SK-N-SH (cell line): ENCODE measurements around the gene SRA1. TPM values are rescaled to one million over a fixed set of nuclear protein-coding genes. Genes with fewer than 3 reads are reported as not detected.

Experiments used
- CTCF ChIA-PET: fragments of 300-600, 350-600 bp; formaldehyde crosslinking; extraction: SDS; loops from one replicate; lab custom pipeline; 2021; lab: Yijun Ruan, JAX
- POLR2A ChIA-PET: fragments of 350-600 bp; sonication (Branson Sonifier 250); formaldehyde crosslinking; extraction: SDS; loops from one replicate; lab custom pipeline; 2020; ENCODE audit warnings: antibody characterized with exemption, inconsistent platforms; lab: Yijun Ruan, JAX
- DNase-seq: peaks from one replicate; pipeline ENCODE4 v3.0.0; 2012
- H2AFZ ChIP-seq: fragments of 200-600 bp; sonication (generic); 2 replicates; pipeline ENCODE4 v1.8.1; 2016; ENCODE audit warnings: antibody characterized with exemption, mild to moderate bottlenecking, low read depth
- H3F3A ChIP-seq: fragments of 200-600 bp; sonication (generic); replicated peaks from 2 replicates; pipeline ENCODE3; 2016; ENCODE audit warnings: antibody characterized with exemption, mild to moderate bottlenecking; ENCODE audit not compliant: insufficient read depth
- H3K27ac ChIP-seq, 2 experiments: fragments of 200-500 bp in 1 of 2; fragments of 200-600 bp in 1 of 2; sonication (Bioruptor generic) in 1 of 2; sonication (generic), shearing (Covaris generic) in 1 of 2; 2 replicates each; pipeline versions ENCODE4 v1.5.1 to v1.6.1; 2014 to 2016; ENCODE audit warnings: low read depth in 2 of 2, inconsistent platforms in 1 of 2, low read length in 1 of 2, mild to moderate bottlenecking in 1 of 2, mixed read lengths in 1 of 2
- H3K27me3 ChIP-seq: fragments of 200-600 bp; sonication (generic), shearing (Covaris generic); 2 replicates; pipeline ENCODE4 v1.6.1; 2016; ENCODE audit warnings: mixed run types; ENCODE audit not compliant: insufficient read depth
- H3K36me3 ChIP-seq, 2 experiments: fragments of 200-500 bp in 1 of 2; fragments of 200-600 bp in 1 of 2; sonication (Bioruptor generic) in 1 of 2; sonication (generic) in 1 of 2; replicated peaks in 1 of 2; 2 replicates each; pipeline versions ENCODE3 to v1.5.1; 2014 to 2016; ENCODE audit warnings: low read length in 1 of 2, mild to moderate bottlenecking in 1 of 2; ENCODE audit not compliant: insufficient read depth in 2 of 2, control insufficient read depth in 1 of 2
- H3K4me1 ChIP-seq, 2 experiments: fragments of 200-500 bp in 1 of 2; fragments of 200-600 bp in 1 of 2; sonication (Bioruptor generic) in 1 of 2; sonication (generic), shearing (Covaris generic) in 1 of 2; 2 replicates each; pipeline versions ENCODE4 v1.5.1 to v1.6.1; 2014 to 2016; ENCODE audit warnings: low read depth in 1 of 2, low read length in 1 of 2, mixed run types in 1 of 2; ENCODE audit not compliant: insufficient read depth in 2 of 2, control insufficient read depth in 1 of 2
- H3K4me2 ChIP-seq: fragments of 200-600 bp; sonication (generic), shearing (Covaris generic); 2 replicates; pipeline ENCODE4 v1.6.1; 2017; ENCODE audit warnings: mixed run types
- H3K4me3 ChIP-seq, 2 experiments: fragments of 200-500 bp in 1 of 2; fragments of 200-600 bp in 1 of 2; sonication (Bioruptor generic) in 1 of 2; sonication (generic), shearing (Covaris generic) in 1 of 2; 2 replicates each; pipeline versions ENCODE4 v1.5.1 to v1.8.1; 2014 to 2016; ENCODE audit warnings: low read depth in 2 of 2, inconsistent platforms in 1 of 2, low read length in 1 of 2, mild to moderate bottlenecking in 1 of 2, mixed read lengths in 1 of 2, moderate library complexity in 1 of 2
- H3K79me2 ChIP-seq: fragments of 200-600 bp; sonication (generic); 2 replicates; pipeline ENCODE4 v1.8.1; 2017; ENCODE audit warnings: mild to moderate bottlenecking; ENCODE audit not compliant: insufficient read depth
- H3K9ac ChIP-seq: fragments of 200-600 bp; sonication (generic); 2 replicates; pipeline ENCODE4 v1.6.1; 2017; ENCODE audit warnings: mixed run types
- H3K9me2 ChIP-seq: fragments of 200-600 bp; sonication (generic); 2 replicates; pipeline ENCODE4 v1.6.1; 2017; ENCODE audit warnings: mixed run types
- H3K9me3 ChIP-seq: fragments of 200-600 bp; sonication (generic); 2 replicates; pipeline ENCODE4 v1.6.1; 2017; ENCODE audit warnings: mixed run types, mild to moderate bottlenecking, moderate library complexity
- H4K20me1 ChIP-seq: fragments of 200-600 bp; sonication (generic); 2 replicates; pipeline ENCODE4 v1.6.1; 2017; ENCODE audit warnings: mild to moderate bottlenecking, mixed run types; ENCODE audit not compliant: insufficient read depth
- CTCF ChIP-seq: fragments of 200-600 bp; sonication (generic); IDR thresholded peaks from 2 replicates; pipeline ENCODE4 v1.6.1; 2017; ENCODE audit warnings: antibody characterized with exemption, mild to moderate bottlenecking, moderate library complexity
- ELF1 ChIP-seq: IDR thresholded peaks from 2 replicates; pipeline ENCODE4 v1.4.0; 2012
- EZH2phosphoT487 ChIP-seq: fragments of 200-600 bp; sonication (generic); IDR thresholded peaks from 2 replicates; pipeline ENCODE4 v1.6.1; 2017; ENCODE audit warnings: low read depth, mixed run types, mild to moderate bottlenecking, antibody characterized with exemption, moderate library complexity, borderline replicate concordance
- FOXJ3 ChIP-seq: sonication (generic); formaldehyde crosslinking; IDR thresholded peaks from 2 replicates; pipeline ENCODE4 v1.5.1; 2020; ENCODE audit warnings: mild to moderate bottlenecking, missing genetic modification reagents
- GABPA ChIP-seq: IDR thresholded peaks from 2 replicates; pipeline ENCODE4 v1.4.0; 2012; ENCODE audit warnings: low read depth, mild to moderate bottlenecking
- JUND ChIP-seq: IDR thresholded peaks from 2 replicates; pipeline ENCODE4 v1.4.0; 2012
- MEF2A ChIP-seq: IDR thresholded peaks from 2 replicates; pipeline ENCODE4 v1.4.0; 2012; ENCODE audit warnings: low read depth, borderline replicate concordance
- MXI1 ChIP-seq: IDR thresholded peaks from 2 replicates; pipeline ENCODE4 v1.6.1; 2012; ENCODE audit warnings: mild to moderate bottlenecking, low read depth, low read length, improper control_type of control experiment
- NFIC ChIP-seq: IDR thresholded peaks from 2 replicates; pipeline ENCODE4 v1.4.0; 2012; ENCODE audit warnings: borderline replicate concordance
- NRF1 ChIP-seq: IDR thresholded peaks from 2 replicates; pipeline ENCODE4 v1.6.1; 2012; ENCODE audit warnings: low read depth, mild to moderate bottlenecking, low read length
- PBX3 ChIP-seq: IDR thresholded peaks from 2 replicates; pipeline ENCODE4; 2012
- RCOR1 ChIP-seq: fragments of 150-350 bp; IDR thresholded peaks from 2 replicates; pipeline ENCODE4 v1.6.1; 2017; ENCODE audit warnings: antibody characterized with exemption, low read length
- SMC3 ChIP-seq: IDR thresholded peaks from 2 replicates; pipeline ENCODE4 v1.6.1; 2012; ENCODE audit warnings: low read depth, low read length, improper control_type of control experiment
- TAF1 ChIP-seq: IDR thresholded peaks from 2 replicates; pipeline ENCODE4 v1.6.1; 2012; ENCODE audit warnings: low read depth, mild to moderate bottlenecking, low read length, moderate library complexity, borderline replicate concordance
- TEAD4 ChIP-seq: IDR thresholded peaks from 2 replicates; pipeline ENCODE4 v1.4.0; 2012; ENCODE audit warnings: mild to moderate bottlenecking, borderline replicate concordance; ENCODE audit not compliant: insufficient read depth
- USF2 ChIP-seq: fragments of 150-350 bp; IDR thresholded peaks from 2 replicates; pipeline ENCODE4 v1.6.1; 2017; ENCODE audit warnings: antibody characterized with exemption, low read length, low read depth, borderline replicate concordance
- ZBTB33 ChIP-seq: IDR thresholded peaks from 2 replicates; pipeline ENCODE4 v1.4.0; 2012; ENCODE audit warnings: low read depth, borderline replicate concordance
- WGBS: methylation state at CpG from one replicate; pipeline ENCODE4 v1.1.6; 2017; ENCODE audit warnings: low lambda C conversion rate; 5-methylcytosine and 5-hydroxymethylcytosine counted together
- polyA plus RNA-seq, 3 experiments: library from polyadenylated mRNA; depleted of rRNA; stranded (reverse); fragments of >200 nt; gene quantifications; 2 replicates each; pipeline ENCODE4 v1.2.3, GENCODE V29; 2012

The SRA1 gene
- polyA plus RNA-seq, 1 of the 3 experiments (the other 2 are of a cell fraction) = 35.9 TPM

- Histone ChIP-seq H3K36me3 (peaks cover 28 to 43% of the 10 kb centered on the region in 2 experiments), H3F3A (peaks cover 46% of the 10 kb centered on the region), H3K4me3 (no peak overlapping the region), H3K27me3 (no peaks in the 10 kb centered on the region), H3K9ac (no peak overlapping the region), H3K4me2 (peak overlapping the region; percentile 33; the same call in 1 of the 2 replicates), H3K27ac (peak overlapping the region; percentile 46 to 87; a peak in 3 of 4 replicates), H3K79me2 (peaks cover 14% of the 10 kb centered on the region; the same call in 1 of the 2 replicates), H3K9me3 (no peaks in the 10 kb centered on the region), H3K9me2 (no peaks in the 10 kb centered on the region), H3K4me1 (peaks cover 8 to 46% of the 10 kb centered on the region in 2 experiments; a peak in 3 of 4 replicates), H2AFZ (no peak overlapping the region; the same call in 1 of the 2 replicates), H4K20me1 (no peaks in the 10 kb centered on the region; the same call in 1 of the 2 replicates)
- ChIA-PET CTCF (interaction anchor here (0.8 to 2.0 kb wide), 6 partner anchors 10 to 161 kb away, joined by 3 to 7 read pairs (median 3); partner anchors contain the start of gene SRA1), POLR2A (interaction anchor here (1.1 to 3.1 kb wide), 5 partner anchors 9 to 145 kb away, joined by 3 to 21 read pairs (median 6); partner anchors contain the start of genes ANKHD1, APBB3, IK and NDUFA2)
- DNase-seq = no peak
- 84% methylated on average over 13 of the region's 13 CpGs for WGBS
- TF ChIP-seq PBX3 = no peak
- no peak for TF ChIP-seq NFIC
- no peak for TF ChIP-seq EZH2phosphoT487
- no peak for TF ChIP-seq SMC3
- no peak for TF ChIP-seq MEF2A
- no peak for TF ChIP-seq RCOR1
- TF ChIP-seq MXI1 = no peak
- TF ChIP-seq USF2 = no peak
- no peak for TF ChIP-seq TEAD4
- TF ChIP-seq FOXJ3 = no peak
- no peak for TF ChIP-seq NRF1
- TF ChIP-seq ELF1 = no peak
- no peak for TF ChIP-seq GABPA
- no peak for TF ChIP-seq ZBTB33
- TF ChIP-seq CTCF = no peak
- TF ChIP-seq JUND = no peak
- TF ChIP-seq TAF1 = no peak
Measured at GRCh38 chr5:140546851-140547507, 10.3 kb downstream of the SRA1 start.
